DND-41 (cell line): ENCODE measurements around the gene HSF4.

Experiments used
- EZH2 ChIP-seq: IDR thresholded peaks from 3 replicates; pipeline ENCODE4 v1.6.1; 2012; ENCODE audit warnings: borderline replicate concordance, low read depth, mild to moderate bottlenecking, moderate library complexity, low read length, inconsistent platforms; ENCODE audit not compliant: severe bottlenecking
- TF ChIP-seq, protein P1 (sequence below): IDR thresholded peaks from 2 replicates; pipeline ENCODE4 v1.5.1; 2012; ENCODE audit warnings: borderline replicate concordance, low read length, moderate library complexity, mild to moderate bottlenecking; ENCODE audit not compliant: poor library complexity, severe bottlenecking; ENCODE audit errors: extremely low read depth

DNA sequence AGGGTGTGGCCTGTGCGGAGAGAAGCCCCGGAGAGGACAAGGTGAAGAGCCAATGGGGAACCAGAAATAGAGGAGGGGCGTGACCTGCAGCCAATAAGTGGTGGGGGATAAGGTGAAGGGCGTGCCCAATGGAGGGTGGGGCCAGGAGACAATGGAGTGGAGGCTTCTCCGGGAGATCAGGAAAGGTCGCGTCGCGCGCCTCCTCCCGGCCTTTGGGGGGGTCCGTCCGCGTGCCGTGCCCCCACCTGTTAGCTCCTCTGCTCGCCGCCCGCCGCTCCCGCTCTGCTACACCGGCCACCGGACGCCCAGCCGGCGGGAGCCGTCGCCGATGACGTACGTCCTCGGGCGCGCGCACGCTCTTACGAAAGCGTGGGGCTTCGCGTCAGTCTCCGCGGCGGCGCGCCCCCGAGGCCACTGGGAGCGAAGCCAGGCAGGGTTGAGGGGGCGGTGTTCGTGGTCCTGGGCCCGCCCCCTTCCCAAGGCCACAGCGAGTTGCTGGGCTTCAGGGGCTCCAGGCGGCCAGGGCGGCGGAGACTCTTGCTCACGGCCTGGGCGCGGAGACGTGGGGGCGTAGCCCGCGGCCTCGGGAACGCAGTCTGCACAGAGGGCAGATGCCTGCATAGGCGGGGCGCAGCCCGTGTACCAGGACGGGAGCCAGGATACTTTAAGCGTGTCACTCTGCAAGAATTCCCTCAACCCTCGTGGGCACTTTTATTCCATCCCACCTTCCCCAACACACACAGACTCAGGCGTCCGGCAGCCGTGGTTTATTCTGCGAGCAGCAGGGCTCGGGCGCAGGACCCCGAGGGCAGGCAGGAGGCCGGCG is 19.3 kb downstream of the HSF4 start, which contains the start of gene MATCAP1:
- no peak for TF ChIP-seq EZH2
- TF ChIP-seq, protein P1, sequence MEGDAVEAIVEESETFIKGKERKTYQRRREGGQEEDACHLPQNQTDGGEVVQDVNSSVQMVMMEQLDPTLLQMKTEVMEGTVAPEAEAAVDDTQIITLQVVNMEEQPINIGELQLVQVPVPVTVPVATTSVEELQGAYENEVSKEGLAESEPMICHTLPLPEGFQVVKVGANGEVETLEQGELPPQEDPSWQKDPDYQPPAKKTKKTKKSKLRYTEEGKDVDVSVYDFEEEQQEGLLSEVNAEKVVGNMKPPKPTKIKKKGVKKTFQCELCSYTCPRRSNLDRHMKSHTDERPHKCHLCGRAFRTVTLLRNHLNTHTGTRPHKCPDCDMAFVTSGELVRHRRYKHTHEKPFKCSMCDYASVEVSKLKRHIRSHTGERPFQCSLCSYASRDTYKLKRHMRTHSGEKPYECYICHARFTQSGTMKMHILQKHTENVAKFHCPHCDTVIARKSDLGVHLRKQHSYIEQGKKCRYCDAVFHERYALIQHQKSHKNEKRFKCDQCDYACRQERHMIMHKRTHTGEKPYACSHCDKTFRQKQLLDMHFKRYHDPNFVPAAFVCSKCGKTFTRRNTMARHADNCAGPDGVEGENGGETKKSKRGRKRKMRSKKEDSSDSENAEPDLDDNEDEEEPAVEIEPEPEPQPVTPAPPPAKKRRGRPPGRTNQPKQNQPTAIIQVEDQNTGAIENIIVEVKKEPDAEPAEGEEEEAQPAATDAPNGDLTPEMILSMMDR, result no peak
